SU-DHL-6 (cell line): Measurements from ENCODE around the gene CNN2.

ENCODE experiments used
- H2AFZ ChIP-seq: fragments of 200-600 bp; sonication (generic); 2 replicates; pipeline ENCODE4 v1.6.1; 2014; ENCODE audit warnings: low read depth, mild to moderate bottlenecking, moderate library complexity, mixed read lengths, antibody characterized with exemption, low read length; ENCODE audit not compliant: severe bottlenecking
- H3F3A ChIP-seq: fragments of 200-600 bp; shearing (Covaris generic); 2 replicates; pipeline ENCODE4 v1.6.0; 2016; ENCODE audit warnings: antibody characterized with exemption, mild to moderate bottlenecking; ENCODE audit not compliant: insufficient read depth
- H3K27ac ChIP-seq: fragments of 200-600 bp; sonication (generic); 2 replicates; pipeline ENCODE4 v1.5.1; 2016; ENCODE audit warnings: low read depth, mild to moderate bottlenecking, low read length, moderate library complexity, mixed read lengths
- H3K27me3 ChIP-seq: fragments of 200-600 bp; sonication (generic), shearing (Covaris generic); 2 replicates; pipeline ENCODE4 v1.6.0; 2014; ENCODE audit warnings: mild to moderate bottlenecking, low read length
- H3K36me3 ChIP-seq: fragments of 200-600 bp; sonication (generic); 2 replicates; pipeline ENCODE4 v1.6.1; 2014; ENCODE audit warnings: mild to moderate bottlenecking, low read length, mixed read lengths
- H3K4me2 ChIP-seq: fragments of 300-600, 200-600 bp; shearing (Covaris generic), sonication (generic); 2 replicates; pipeline ENCODE4 v1.6.0; 2014; ENCODE audit warnings: low read length, low read depth, mild to moderate bottlenecking; ENCODE audit not compliant: poor library complexity, severe bottlenecking
- H3K4me3 ChIP-seq: fragments of 200-600 bp; sonication (generic); 2 replicates; pipeline ENCODE4 v1.5.1; 2014; ENCODE audit warnings: antibody characterized with exemption, low read length, mild to moderate bottlenecking, mixed read lengths; ENCODE audit not compliant: insufficient read depth, poor library complexity, severe bottlenecking
- H3K79me2 ChIP-seq: fragments of 200-600 bp; sonication (generic); 2 replicates; pipeline ENCODE4 v1.6.1; 2014; ENCODE audit warnings: mild to moderate bottlenecking, low read length, moderate library complexity; ENCODE audit not compliant: insufficient read depth
- H3K9ac ChIP-seq: fragments of 200-600 bp; sonication (generic); 2 replicates; pipeline ENCODE4 v1.7.0; 2014; ENCODE audit warnings: mild to moderate bottlenecking, low read length
- H3K9me2 ChIP-seq: fragments of 200-600 bp; sonication (generic); replicated peaks from 2 replicates; pipeline ENCODE4 v1.6.1; 2014; ENCODE audit warnings: low read length; ENCODE audit not compliant: insufficient read depth
- H3K9me3 ChIP-seq: fragments of 200-600 bp; sonication (generic); 2 replicates; pipeline ENCODE4 v1.6.1; 2014; ENCODE audit warnings: low read length, mixed read lengths; ENCODE audit not compliant: insufficient read depth
- H4K20me1 ChIP-seq: fragments of 200-600 bp; sonication (generic); 2 replicates; pipeline ENCODE4 v1.6.1; 2014; ENCODE audit warnings: low read depth, mild to moderate bottlenecking, antibody characterized with exemption, low read length, moderate library complexity, mixed read lengths
- EZH2phosphoT487 ChIP-seq: fragments of 200-600 bp; sonication (generic), shearing (Covaris generic); conservative IDR thresholded peaks from 2 replicates; pipeline ENCODE4 v1.6.1; 2018; ENCODE audit warnings: mild to moderate bottlenecking, antibody characterized with exemption, low read length, moderate library complexity, mixed read lengths
- TF ChIP-seq, protein P1 (sequence below): fragments of 200-600 bp; sonication (generic); IDR thresholded peaks from one replicate; pipeline ENCODE4 v1.5.1; 2017; ENCODE audit warnings: antibody characterized with exemption, mild to moderate bottlenecking, low read length, moderate library complexity; ENCODE audit not compliant: insufficient read depth, poor library complexity, severe bottlenecking

The CNN2 gene

DNA sequence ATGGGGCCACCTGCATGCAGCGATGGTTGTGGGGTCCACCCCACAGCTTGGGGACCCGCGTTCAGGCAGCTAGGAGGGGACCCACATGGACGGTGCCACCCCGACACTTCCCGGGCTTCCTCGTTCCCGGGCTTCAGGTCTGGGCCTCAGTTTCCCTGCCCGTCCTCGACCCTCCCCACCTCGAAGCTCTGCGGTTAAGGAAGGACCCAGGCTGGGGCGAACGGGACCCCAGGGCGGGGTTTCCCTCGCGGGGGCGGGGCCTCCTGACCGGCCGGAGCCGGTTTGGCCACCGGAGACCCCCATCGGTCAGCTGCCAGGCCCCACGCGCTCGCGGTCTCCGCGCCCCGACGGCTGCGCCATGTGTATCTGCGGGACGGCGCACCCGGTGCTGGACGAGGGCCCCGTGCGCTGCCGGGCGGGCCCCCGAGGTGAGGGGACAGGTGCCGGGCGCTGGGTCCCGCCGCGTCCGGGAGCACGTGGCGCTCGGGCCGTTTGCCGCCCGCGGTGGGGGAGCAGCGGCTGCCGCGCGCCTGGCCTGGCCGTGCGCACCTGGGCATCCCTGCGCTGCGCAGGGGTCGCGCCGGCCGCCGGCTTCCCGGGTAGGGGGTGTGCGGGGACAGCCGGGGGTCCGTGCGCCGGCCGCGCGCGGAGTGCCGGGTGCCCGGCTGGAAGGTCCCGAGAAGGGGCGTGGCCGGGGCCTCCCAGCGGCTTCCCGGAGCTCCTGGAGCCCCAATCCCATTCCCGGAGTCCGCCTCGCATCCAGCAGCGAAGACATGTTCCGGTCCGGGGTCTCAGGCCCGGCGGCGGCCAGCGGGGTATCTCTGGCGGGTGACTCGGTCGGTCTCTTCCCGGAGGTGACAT is 44.8 kb downstream of the CNN2 start:
- H4K20me1 ChIP-seq = no peaks in the 10 kb centered on the region
- H3K4me2 ChIP-seq = no peak overlapping the region
- H3K79me2 ChIP-seq = peaks cover 21% of the 10 kb centered on the region
- no peak overlapping the region for H3K27ac ChIP-seq
- H3K4me3 ChIP-seq = no peak overlapping the region
- no peaks in the 10 kb centered on the region for H3K9me3 ChIP-seq
- H3K9ac ChIP-seq = no peak overlapping the region
- H3F3A ChIP-seq = peaks cover 48% of the 10 kb centered on the region
- peaks cover 6% of the 10 kb centered on the region for H3K36me3 ChIP-seq
- H3K27me3 ChIP-seq = no peaks in the 10 kb centered on the region
- no peaks in the 10 kb centered on the region for H3K9me2 ChIP-seq
- no peak for TF ChIP-seq EZH2phosphoT487
- TF ChIP-seq, protein P1, sequence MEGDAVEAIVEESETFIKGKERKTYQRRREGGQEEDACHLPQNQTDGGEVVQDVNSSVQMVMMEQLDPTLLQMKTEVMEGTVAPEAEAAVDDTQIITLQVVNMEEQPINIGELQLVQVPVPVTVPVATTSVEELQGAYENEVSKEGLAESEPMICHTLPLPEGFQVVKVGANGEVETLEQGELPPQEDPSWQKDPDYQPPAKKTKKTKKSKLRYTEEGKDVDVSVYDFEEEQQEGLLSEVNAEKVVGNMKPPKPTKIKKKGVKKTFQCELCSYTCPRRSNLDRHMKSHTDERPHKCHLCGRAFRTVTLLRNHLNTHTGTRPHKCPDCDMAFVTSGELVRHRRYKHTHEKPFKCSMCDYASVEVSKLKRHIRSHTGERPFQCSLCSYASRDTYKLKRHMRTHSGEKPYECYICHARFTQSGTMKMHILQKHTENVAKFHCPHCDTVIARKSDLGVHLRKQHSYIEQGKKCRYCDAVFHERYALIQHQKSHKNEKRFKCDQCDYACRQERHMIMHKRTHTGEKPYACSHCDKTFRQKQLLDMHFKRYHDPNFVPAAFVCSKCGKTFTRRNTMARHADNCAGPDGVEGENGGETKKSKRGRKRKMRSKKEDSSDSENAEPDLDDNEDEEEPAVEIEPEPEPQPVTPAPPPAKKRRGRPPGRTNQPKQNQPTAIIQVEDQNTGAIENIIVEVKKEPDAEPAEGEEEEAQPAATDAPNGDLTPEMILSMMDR = no peak
- no peak overlapping the region for H2AFZ ChIP-seq

DNA sequence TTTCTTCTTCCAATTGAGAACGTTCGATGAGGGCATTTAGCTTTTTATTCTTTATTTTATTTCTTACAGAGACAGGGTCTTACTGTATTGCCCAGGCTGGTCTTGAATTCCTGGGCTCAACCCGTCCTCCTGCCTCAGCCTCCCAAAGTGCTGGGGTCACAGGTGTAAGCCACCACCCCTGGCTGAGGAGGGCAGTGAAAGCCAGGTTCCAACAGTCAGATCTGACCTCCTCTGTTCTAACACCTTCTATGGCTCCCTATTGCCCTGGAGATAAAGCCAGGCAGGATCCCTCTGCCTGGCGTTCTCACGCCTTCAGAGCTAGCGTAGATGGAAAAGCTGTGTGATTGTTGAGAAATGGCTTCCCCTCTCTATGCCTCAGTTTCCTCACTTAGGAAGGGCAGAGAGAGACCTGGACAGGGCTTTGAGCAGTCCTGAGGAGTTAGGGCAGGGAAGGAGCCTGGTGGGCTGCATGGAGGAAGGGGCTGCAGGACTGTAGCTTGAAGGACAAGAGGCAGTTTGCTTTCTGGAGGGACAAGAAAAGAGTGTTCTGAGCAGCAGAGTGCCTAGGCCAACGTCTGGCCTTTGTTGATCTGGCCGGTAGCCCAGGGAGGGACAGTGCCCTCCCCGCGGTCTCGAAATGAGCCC is 46.1 kb downstream of the CNN2 start:
- Histone ChIP-seq H4K20me1 (no peaks in the 10 kb centered on the region), H3F3A (peaks cover 53% of the 10 kb centered on the region), H3K4me3 (no peak overlapping the region), H3K79me2 (peaks cover 21% of the 10 kb centered on the region), H3K4me2 (no peak overlapping the region), H3K36me3 (peaks cover 8% of the 10 kb centered on the region), H3K9me3 (no peaks in the 10 kb centered on the region), H3K27ac (no peak overlapping the region), H3K27me3 (no peaks in the 10 kb centered on the region), H3K9ac (no peak overlapping the region), H3K9me2 (no peaks in the 10 kb centered on the region), H2AFZ (no peak overlapping the region)
- TF ChIP-seq, protein P1 = no peak
- no peak for TF ChIP-seq EZH2phosphoT487

DNA sequence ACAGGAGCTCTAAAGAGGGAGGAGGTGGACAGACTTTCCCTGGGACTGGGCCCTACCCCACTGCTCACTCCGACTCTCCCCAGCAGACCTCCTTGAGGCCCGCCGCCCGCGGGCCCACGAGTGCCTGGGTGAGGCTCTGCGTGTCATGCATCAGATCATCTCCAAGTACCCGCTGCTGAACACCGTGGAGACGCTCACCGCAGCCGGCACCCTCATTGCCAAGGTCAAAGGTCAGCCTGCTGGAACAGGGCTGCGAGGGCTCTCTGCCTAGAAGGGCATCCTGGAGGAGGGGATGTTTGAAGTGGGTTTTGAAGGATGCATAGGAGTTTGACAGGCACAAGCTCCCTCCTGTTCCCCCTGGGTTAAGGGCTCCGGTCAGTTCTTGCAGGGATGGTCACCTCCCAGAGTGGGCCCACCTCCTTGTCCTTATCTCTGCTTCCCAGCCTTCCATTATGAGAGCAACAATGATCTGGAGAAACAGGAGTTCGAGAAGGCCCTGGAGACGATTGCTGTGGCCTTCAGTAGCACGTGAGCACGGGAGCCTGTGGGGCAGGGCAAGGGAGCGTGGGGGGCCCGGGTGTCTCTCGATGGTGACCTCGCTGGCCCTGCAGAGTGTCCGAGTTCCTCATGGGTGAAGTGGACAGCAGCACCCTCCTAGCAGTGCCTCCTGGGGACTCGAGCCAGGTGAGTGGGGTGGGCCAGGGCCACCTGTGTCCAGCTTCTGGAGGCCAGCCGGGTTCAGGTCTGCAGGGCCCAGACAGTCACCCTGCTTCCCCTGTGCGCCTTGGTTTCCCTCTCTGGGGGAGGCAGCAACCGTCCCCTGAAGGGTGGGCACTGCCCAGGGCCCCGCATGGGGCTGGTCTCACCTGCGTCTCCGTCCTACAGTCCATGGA is 46.9 kb downstream of the CNN2 start:
- Histone ChIP-seq H3K9me3 (no peaks in the 10 kb centered on the region), H2AFZ (no peak overlapping the region), H3K27ac (no peak overlapping the region), H3K9me2 (no peaks in the 10 kb centered on the region), H3K79me2 (peaks cover 14% of the 10 kb centered on the region), H3K36me3 (peaks cover 8% of the 10 kb centered on the region), H3K4me3 (no peak overlapping the region), H3K4me2 (no peak overlapping the region), H4K20me1 (no peaks in the 10 kb centered on the region), H3K27me3 (no peaks in the 10 kb centered on the region), H3F3A (peaks cover 48% of the 10 kb centered on the region), H3K9ac (no peak overlapping the region)
- no peak for TF ChIP-seq EZH2phosphoT487
- TF ChIP-seq, protein P1 = no peak
